ENCODE results near the gene FURIN.
A peak's percentile ranks its signal among the peaks of the same experiment; 100 is the strongest.
"Not testable (repeated sequence)": the region's sequence is repeated elsewhere in the genome, so short reads cannot be mapped to it uniquely, and the experiment has no call there.

The FURIN gene

GRCh38 chr15:90844696-90845095, 23.7 kb upstream of the FURIN start:
- no peak for DNase-seq (ENCODE audit: low spot score)

GRCh38 chr15:90845201-90845949, 23.0 kb upstream of the FURIN start:
- DNase-seq (ENCODE audit: low spot score) = peak; percentile 84

GRCh38 chr15:90849424-90849823, 19.0 kb upstream of the FURIN start:
- not testable (repeated sequence) for DNase-seq (ENCODE audit: low spot score)

- DNase-seq (ENCODE audit: low spot score) = no peak
Observed at GRCh38 chr15:90851114-90851513, 17.3 kb upstream of the FURIN start.

- DNase-seq (ENCODE audit: low spot score) = no peak
Observed at GRCh38 chr15:90851940-90852339, 16.4 kb upstream of the FURIN start.

GRCh38 chr15:90855139-90855538, 13.2 kb upstream of the FURIN start:
- no peak for DNase-seq (ENCODE audit: low spot score)

GRCh38 chr15:90857337-90857736, 11.1 kb upstream of the FURIN start:
- DNase-seq (ENCODE audit: low spot score) = no peak

- no peak for DNase-seq (ENCODE audit: low spot score)
Observed at GRCh38 chr15:90857883-90858443, 10.4 kb upstream of the FURIN start.

GRCh38 chr15:90859234-90860131, 8.9 kb upstream of the FURIN start:
- DNase-seq (ENCODE audit: low spot score) = no peak

- no peak for DNase-seq (ENCODE audit: low spot score)
Observed at GRCh38 chr15:90860450-90860849, 7.9 kb upstream of the FURIN start.

GRCh38 chr15:90860942-90861675, 7.3 kb upstream of the FURIN start:
- no peak for DNase-seq (ENCODE audit: low spot score)

GRCh38 chr15:90862487-90862886, 5.9 kb upstream of the FURIN start:
- no peak for DNase-seq (ENCODE audit: low spot score)

- peak; percentile 33 for DNase-seq (ENCODE audit: low spot score)
Observed at GRCh38 chr15:90862964-90863778, 5.2 kb upstream of the FURIN start.

- no peak for DNase-seq (ENCODE audit: low spot score)
Observed at GRCh38 chr15:90863987-90864386, 4.4 kb upstream of the FURIN start.

GRCh38 chr15:90864507-90864906, 3.9 kb upstream of the FURIN start:
- DNase-seq (ENCODE audit: low spot score) = no peak

GRCh38 chr15:90865702-90866101, 2.7 kb upstream of the FURIN start:
- DNase-seq (ENCODE audit: low spot score) = no peak

GRCh38 chr15:90866161-90866715, 2.1 kb upstream of the FURIN start:
- no peak for DNase-seq (ENCODE audit: low spot score)

GRCh38 chr15:90866800-90867199, 1.6 kb upstream of the FURIN start:
- no peak for DNase-seq (ENCODE audit: low spot score)

- DNase-seq (ENCODE audit: low spot score) = no peak
Observed at GRCh38 chr15:90869140-90869541, 753 bp downstream of the FURIN start.

- DNase-seq (ENCODE audit: low spot score) = peak; percentile 64
Observed at GRCh38 chr15:90869601-90870353, 1.4 kb downstream of the FURIN start.
